Breast epithelium (tissue), 4 donors: Measurements from ENCODE around the gene KIF1C. TPM values are rescaled to one million over a fixed set of nuclear protein-coding genes. Genes with fewer than 3 reads are reported as not detected.

Source experiments
- DNase-seq, 2 donors: peaks; one replicate each; pipeline ENCODE4 v3.0.0-alpha.2; 2019; ENCODE audit warnings: low spot score in 2 of 2
- H3K27ac ChIP-seq, 2 donors: fragments of 200-600 bp; sonication (generic) in 1 of 2; one replicate each; pipeline ENCODE4 v1.5.1; 2016 to 2019; ENCODE audit warnings: mild to moderate bottlenecking in 1 of 2
- H3K27me3 ChIP-seq, 2 donors: fragments of 200-600 bp; sonication (generic) in 1 of 2; one replicate each; pipeline versions ENCODE4 v1.5.1 to v1.6.0; 2017 to 2019; ENCODE audit warnings: control low read depth in 1 of 2, mild to moderate bottlenecking in 1 of 2
- H3K36me3 ChIP-seq: fragments of 200-600 bp; one replicate; pipeline ENCODE4 v1.5.1; 2019
- H3K4me1 ChIP-seq, 2 donors: fragments of 200-600 bp; sonication (generic); one replicate each; pipeline ENCODE4 v1.5.1; 2016 to 2019; ENCODE audit warnings: control low read depth in 1 of 2
- H3K4me3 ChIP-seq, 3 donors: fragments of 200-600 bp; sonication (generic); 1 replicate in 2 of 3; 2 replicates in 1 of 3; pipeline ENCODE4 v1.5.1; 2016 to 2019; ENCODE audit warnings: mild to moderate bottlenecking in 3 of 3, moderate library complexity in 2 of 3
- H3K9me3 ChIP-seq, 2 donors: fragments of 200-600 bp; sonication (generic) in 1 of 2; one replicate each; pipeline ENCODE4 v1.5.1; 2016 to 2019; ENCODE audit warnings: control low read depth in 1 of 2
- POLR2A ChIP-seq: fragments of 450-650 bp; IDR thresholded peaks from one replicate; pipeline ENCODE4 v1.6.1; 2016; ENCODE audit warnings: antibody characterized with exemption, mild to moderate bottlenecking, moderate library complexity
- POLR2AphosphoS5 ChIP-seq, 3 donors: sonication (generic); formaldehyde crosslinking; IDR thresholded peaks; one replicate each; pipeline ENCODE4 v1.6.1; 2017; ENCODE audit warnings: antibody characterized with exemption in 3 of 3
- intact Hi-C: fragments of 100-400 bp; cut with DNase I; formaldehyde crosslinking; loops from one replicate; pipeline ENCODE4 v1.15.1; 2023; ENCODE audit warnings: low total_unique reads
- total RNA-seq, 3 donors: library from RNA; depleted of rRNA; stranded (reverse); fragments of >200 nt; gene quantifications; one replicate each; pipeline ENCODE4 v1.1.0, GENCODE V29; 2016
- TF ChIP-seq, protein P1 (sequence below), 3 donors: fragments of 450-650 bp; IDR thresholded peaks; one replicate each; pipeline ENCODE4 v1.5.1; 2016 to 2017; ENCODE audit warnings: antibody characterized with exemption in 3 of 3, mild to moderate bottlenecking in 3 of 3, moderate library complexity in 3 of 3

The KIF1C gene
- total RNA-seq, 3 donors from 2014 or later = 37.5 to 88.5 (median 50.5) TPM

GRCh38 chr17:4966844-4967538 lies 30.8 kb upstream of the KIF1C start:
- intact Hi-C loops = loop anchor here (2.0 kb wide), 1 partner anchor 24 kb away; no protein-coding TSS in a partner anchor
- Histone ChIP-seq H3K4me3 (peak overlapping the region; percentile 65 to 86 (median 65)), H3K9me3 (no peaks in the 10 kb centered on the region), H3K4me1 (peaks cover 0 to 19% of the 10 kb centered on the region in 2 donors), H3K27ac (peak overlapping the region; percentile 95 to 97), H3K27me3 (no peaks in the 10 kb centered on the region), H3K36me3 (no peaks in the 10 kb centered on the region)
- peak; percentile 97 to 100 for DNase-seq
- no peak for TF ChIP-seq POLR2A
- peak in 2 of 3 donors; percentile 26 to 52 for TF ChIP-seq POLR2AphosphoS5 (IDR thresholded peaks at IDR 0.05)
- TF ChIP-seq, protein P1, sequence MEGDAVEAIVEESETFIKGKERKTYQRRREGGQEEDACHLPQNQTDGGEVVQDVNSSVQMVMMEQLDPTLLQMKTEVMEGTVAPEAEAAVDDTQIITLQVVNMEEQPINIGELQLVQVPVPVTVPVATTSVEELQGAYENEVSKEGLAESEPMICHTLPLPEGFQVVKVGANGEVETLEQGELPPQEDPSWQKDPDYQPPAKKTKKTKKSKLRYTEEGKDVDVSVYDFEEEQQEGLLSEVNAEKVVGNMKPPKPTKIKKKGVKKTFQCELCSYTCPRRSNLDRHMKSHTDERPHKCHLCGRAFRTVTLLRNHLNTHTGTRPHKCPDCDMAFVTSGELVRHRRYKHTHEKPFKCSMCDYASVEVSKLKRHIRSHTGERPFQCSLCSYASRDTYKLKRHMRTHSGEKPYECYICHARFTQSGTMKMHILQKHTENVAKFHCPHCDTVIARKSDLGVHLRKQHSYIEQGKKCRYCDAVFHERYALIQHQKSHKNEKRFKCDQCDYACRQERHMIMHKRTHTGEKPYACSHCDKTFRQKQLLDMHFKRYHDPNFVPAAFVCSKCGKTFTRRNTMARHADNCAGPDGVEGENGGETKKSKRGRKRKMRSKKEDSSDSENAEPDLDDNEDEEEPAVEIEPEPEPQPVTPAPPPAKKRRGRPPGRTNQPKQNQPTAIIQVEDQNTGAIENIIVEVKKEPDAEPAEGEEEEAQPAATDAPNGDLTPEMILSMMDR (IDR thresholded peaks at IDR 0.05) = no peak

DNA sequence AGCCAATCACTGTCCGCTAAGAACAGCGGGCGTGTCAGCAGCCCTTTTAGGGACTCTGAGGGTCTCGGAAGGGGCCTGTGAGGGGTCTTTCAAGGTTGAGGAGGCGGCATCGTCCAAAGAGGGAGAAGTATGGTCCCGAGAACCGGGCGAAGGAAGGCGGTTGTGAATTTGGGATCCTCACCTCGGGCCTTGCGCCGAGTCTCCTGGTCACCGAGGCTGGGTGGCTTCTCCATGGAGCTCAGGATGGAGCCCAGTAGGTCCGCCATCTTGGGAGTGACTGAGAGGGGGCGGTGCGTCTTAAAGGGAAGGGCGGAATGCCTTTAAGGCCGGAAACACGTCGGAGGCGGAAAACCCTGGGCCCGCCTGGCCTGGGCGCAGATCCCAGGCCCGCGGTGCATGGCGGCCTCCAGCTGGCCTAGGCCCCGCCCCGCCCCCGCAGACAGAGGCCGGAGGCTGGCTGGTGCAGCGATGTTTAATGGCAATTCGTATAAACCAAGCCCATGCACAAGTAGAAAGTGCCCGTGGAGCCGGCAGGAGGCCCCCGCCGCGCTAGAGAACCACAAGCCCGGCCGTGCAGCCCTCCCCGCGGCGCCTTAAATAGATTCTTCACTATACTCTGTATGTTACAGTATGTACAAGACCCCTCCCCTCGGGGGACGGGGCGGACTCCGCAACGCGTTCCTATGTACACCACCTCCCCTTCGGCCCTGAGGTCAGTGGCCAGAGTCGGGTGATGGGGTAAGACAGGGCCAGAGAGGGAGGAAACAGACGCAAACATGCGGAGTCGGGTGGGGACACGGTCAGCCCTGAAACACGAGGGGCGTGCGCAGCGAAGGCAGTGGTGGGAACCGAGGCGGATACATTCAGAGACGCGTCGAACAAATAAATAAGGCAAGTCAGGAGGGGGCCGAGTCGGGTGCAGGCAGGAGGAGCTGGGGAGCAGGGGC lies 29.9 kb upstream of the KIF1C start, which contains the start of gene SPAG7:
Gene SPAG7 (minus strand): TSS at position 279 of the 947 bp plus-strand sequence. CDS start 13 bp downstream, at position 266.
- Histone ChIP-seq H3K4me3 (peak within 1 kb of the TSS; percentile 65 to 86 (median 65)), H3K9me3 (no peaks in the 10 kb centered on the region), H3K4me1 (peaks cover 0 to 19% of the 10 kb centered on the region in 2 donors), H3K36me3 (no peaks in the 10 kb centered on the region), H3K27ac (peak within 1 kb of the TSS; percentile 95 to 97), H3K27me3 (no peaks in the 10 kb centered on the region)
- intact Hi-C loops = loop anchor here (2.0 kb wide), 2 partner anchors 19 to 25 kb away; partner anchors contain the start of gene PFN1
- peak; percentile 94 to 96 for DNase-seq
- TF ChIP-seq POLR2AphosphoS5 (IDR thresholded peaks at IDR 0.05) (peak; percentile 88 to 98 (median 96)), POLR2A (peak; percentile 73)
- TF ChIP-seq, protein P1 (IDR thresholded peaks at IDR 0.05) = no peak

DNA sequence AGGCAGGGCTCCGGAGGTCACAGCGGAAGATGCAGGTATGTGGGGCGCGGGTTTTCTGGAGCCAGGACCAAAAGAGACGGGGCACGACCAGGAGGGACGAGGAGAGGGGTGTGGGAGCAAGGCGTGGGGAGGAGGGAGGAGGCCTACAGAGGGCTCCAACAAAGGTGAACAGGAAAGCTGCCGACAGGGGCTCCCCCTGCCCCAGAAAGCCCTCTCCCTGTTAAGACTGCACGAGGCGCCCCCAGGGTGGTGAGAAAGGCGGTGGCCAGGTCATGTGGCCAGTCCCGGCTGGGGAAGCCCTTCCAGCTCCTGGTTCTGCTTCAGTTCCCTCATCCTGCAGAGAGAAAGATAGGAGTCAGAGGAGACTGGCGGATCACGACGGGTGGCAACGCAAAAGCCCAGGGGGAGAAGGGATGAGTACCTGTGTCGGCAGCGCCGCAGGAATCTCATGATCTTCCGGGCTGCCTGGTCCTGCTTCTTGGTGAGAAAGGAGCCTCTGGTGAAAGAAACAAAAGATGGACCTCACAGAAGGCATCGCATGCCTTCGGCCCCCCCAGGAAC lies 29.2 kb upstream of the KIF1C start:
- H3K27me3 ChIP-seq = no peaks in the 10 kb centered on the region
- peaks cover 0 to 19% of the 10 kb centered on the region in 2 donors for H3K4me1 ChIP-seq
- no peak for DNase-seq
- H3K9me3 ChIP-seq = no peaks in the 10 kb centered on the region
- intact Hi-C loops = loop anchor here (2.0 kb wide), 1 partner anchor 20 kb away; the partner anchor contains the start of gene PFN1
- peak overlapping the region; percentile 90 to 95 for H3K27ac ChIP-seq
- no peak for TF ChIP-seq POLR2A
- TF ChIP-seq POLR2AphosphoS5 (IDR thresholded peaks at IDR 0.05) = no peak
- TF ChIP-seq, protein P1 (IDR thresholded peaks at IDR 0.05) = no peak
- H3K4me3 ChIP-seq = peak overlapping the region; percentile 65 to 86 (median 65)
- no peaks in the 10 kb centered on the region for H3K36me3 ChIP-seq

DNA sequence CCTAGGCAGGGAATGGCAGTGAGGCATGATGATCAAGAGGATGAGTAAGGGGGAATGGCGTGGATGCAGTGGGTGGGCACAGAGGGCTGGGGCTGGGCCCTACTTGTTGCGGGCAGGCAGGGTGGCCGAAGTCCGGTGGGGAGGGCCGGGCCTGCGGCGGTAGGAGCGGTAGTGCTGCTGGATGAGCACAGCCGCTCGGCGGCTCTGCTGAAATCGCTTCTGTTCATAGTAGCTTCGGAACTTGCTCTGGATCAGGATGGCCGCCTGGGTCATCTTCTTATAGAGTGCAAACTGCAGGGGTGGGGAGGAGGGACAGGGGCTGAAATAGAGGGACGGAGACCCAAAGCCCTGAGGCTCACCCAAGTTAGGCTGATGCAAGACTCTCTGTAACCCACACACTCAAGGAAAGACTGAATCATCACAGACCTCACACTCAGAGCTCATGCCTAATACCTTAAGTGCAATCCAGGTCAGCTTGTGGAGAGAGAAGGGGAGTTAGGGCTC lies 28.7 kb upstream of the KIF1C start:
- TF ChIP-seq POLR2A = no peak
- TF ChIP-seq POLR2AphosphoS5 (IDR thresholded peaks at IDR 0.05) = peak; percentile 26 to 70 (median 34)
- Histone ChIP-seq H3K27me3 (no peaks in the 10 kb centered on the region), H3K4me1 (peaks cover 0 to 19% of the 10 kb centered on the region in 2 donors), H3K9me3 (no peaks in the 10 kb centered on the region), H3K36me3 (no peaks in the 10 kb centered on the region), H3K4me3 (peak overlapping the region; percentile 65 to 86 (median 65)), H3K27ac (peak overlapping the region; percentile 90 to 95)
- DNase-seq = no peak
- intact Hi-C loops = loop anchor here (2.0 kb wide), 1 partner anchor 20 kb away; the partner anchor contains the start of gene PFN1
